MV-4-11 (cell line): ENCODE measurements around the gene IFIT1.
A peak's percentile ranks its signal among the peaks of the same experiment; 100 is the strongest.
"Not testable (repeated sequence)": the region's sequence is repeated elsewhere in the genome, so short reads cannot be mapped to it uniquely, and the experiment has no call there.

Experiments
- DNase-seq: peaks from one replicate; lab custom pipeline; 2025; lab: John Stamatoyannopoulos, UW

The IFIT1 gene

DNA sequence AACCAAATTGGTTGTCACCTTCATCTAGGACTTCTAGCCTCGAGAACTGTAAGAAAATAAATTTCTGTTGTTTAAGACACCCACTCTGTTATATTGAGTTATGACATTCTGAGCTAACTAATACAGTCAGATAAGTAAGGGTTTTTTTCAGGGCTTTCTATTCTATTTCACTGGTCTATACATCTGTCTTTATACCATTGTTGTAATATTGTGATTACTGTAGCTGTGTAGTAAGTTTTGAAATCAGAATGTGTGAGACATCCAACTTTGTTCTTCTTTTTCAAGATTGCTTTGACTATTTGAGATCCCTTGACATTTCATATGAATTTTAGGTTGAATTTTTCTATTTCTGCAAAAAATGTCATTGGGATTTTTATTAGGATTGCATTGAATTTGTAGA lies 7.5 kb downstream of the IFIT1 start:
- peak; percentile 1 for DNase-seq

DNA sequence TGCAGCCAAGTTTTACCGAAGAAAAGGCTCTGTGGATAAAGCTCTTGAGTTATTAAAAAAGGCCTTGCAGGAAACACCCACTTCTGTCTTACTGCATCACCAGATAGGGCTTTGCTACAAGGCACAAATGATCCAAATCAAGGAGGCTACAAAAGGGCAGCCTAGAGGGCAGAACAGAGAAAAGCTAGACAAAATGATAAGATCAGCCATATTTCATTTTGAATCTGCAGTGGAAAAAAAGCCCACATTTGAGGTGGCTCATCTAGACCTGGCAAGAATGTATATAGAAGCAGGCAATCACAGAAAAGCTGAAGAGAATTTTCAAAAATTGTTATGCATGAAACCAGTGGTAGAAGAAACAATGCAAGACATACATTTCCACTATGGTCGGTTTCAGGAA lies 10.6 kb downstream of the IFIT1 start:
- no peak for DNase-seq

DNA sequence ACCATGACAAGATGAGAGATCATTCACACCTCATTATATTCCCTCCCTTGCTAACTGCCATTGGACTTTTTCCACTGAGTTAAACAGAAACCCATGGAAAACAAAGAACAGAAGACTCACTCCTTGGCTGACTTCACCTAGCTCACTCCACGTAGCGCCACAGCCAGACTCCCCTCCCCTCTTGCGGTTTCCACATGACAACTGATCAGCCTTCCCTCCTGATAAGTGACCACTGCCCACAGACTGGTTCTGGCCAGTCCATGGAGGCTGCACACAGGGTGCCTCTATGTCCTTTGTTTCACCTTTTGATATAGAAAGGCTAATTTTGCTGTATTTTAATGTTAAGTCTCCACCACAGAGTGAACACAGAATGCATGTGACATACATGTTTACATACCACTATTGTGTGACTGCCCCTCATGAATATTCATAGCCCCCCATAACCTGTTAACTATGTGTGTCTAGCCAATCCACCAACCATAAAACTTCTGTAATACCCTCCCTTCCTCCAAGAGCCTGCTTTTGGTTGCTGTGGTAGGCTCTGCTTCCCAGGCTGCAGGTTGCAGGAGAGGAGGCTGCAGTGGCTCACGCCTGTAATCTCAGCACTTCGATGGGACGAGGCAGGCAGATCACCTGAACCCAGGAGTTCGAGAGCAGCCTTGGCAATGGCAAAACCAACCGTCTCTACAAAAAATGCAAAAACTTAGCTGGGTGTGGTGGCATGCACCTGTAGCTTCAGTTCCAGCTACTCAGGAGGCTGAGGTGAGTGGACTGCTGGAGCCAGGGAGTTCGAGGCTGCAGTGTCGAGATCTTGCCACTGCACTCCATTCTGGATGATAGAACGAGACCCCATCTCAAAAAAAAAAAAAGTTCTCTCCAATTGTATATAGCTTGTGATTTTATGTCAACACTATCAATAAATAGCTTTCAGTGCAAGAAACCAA lies 12.0 kb downstream of the IFIT1 start:
- no peak for DNase-seq

DNA sequence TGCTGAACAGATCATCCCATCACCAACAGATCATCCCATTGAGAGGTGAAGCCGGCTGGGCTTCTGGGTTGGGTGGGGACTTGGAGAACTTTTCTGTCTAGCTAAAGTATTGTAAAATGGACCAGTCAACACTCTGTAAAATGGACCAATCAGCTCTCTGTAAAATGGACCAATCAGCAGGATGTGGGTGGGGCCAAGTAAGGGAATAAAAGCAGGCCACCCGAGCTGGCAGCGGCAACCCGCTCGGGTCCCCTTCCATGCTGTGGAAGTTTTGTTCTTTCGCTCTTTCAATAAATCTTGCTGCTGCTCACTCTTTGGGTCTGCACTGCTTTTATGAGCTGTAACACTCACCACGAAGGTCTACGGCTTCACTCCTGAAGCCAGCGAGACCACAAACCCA lies 13.8 kb downstream of the IFIT1 start:
- DNase-seq = not testable (repeated sequence)

DNA sequence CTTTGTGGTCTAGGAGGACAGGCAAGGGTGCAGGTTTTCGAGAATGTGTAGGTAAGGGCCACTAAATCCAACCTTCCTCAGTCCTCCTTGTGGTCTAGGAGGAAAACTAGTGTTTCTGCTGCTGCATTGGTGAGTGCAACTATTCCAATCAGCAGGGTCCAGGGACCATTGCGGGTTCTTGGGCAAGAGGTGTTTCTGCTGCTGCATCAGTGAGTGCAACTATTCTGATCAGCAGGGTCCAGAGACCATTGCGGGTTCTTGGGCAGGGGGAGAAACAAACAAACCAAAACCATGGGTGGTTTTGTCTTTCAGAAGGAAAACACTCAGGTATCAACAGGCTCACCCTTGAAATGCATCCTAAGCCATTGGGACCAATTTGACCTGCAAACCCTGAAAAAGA lies 15.4 kb downstream of the IFIT1 start:
- not testable (repeated sequence) for DNase-seq

GRCh38 chr10:89409282-89409681 lies 16.9 kb downstream of the IFIT1 start:
- not testable (repeated sequence) for DNase-seq

- not testable (repeated sequence) for DNase-seq
These were observed 18.1 kb downstream of the IFIT1 start for GRCh38 chr10:89410551-89410950.

DNA sequence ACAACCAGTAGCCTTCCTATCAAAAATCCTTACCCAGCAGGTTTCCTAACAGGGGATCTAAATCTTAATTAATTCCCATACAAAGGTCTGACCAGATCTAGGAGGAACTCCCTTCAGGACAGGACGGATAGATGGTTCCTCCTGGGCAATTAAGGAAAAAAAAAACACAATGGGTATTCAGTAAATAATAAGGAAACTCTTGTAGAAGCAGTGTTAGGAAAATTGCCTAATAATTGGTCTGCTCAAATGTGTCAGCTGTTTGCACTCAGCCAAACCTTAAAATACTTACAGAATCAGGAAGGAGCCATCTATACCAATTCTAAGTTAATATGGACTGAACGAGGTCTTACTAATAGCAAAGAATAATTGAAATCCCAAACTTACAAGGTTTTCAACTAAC lies 18.7 kb downstream of the IFIT1 start:
- not testable (repeated sequence) for DNase-seq

GRCh38 chr10:89412276-89412675 lies 19.9 kb downstream of the IFIT1 start:
- DNase-seq = not testable (repeated sequence)

- DNase-seq = no peak
These were observed 21.0 kb downstream of the IFIT1 start for GRCh38 chr10:89413398-89413912.

DNA sequence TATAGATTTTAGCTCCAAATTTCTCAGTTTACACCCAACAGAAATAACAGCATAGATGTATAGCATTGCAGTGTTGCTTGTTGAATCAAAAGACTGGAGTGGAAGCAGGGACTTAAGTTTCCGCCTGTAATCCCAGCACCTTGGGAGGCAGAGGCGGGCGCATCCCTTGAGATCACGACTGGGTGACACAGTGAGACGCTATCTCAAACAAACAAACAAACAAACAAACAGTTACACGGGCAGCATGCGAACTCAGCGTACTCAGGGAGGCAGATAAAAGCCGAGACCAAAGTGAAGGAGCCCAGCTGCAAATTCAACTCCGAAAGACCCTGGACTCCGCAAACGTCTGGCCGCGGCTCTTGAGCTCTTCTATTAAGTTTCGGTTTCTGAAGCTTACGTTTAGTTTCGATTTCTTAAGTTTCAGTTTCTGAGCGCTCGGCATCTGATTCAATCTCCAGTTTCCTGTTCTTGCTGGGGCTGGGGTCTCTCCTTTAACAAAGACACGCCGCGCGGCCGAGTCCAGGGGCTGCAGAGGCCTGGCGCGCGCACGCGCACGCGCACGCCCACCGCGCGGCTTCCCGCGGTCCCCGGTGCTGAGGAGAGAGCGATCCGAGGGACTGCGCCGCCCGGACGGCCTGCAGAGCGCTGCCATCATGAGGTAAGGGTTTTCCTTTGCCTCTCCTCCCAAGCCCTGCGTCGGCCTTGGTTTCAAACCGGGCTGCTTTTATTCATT lies 21.9 kb downstream of the IFIT1 start, which contains the start of gene IFIT5:
TSS of gene IFIT5 (plus strand) at position 423 of the 733 bp plus-strand sequence. CDS start at position 654, 231 bp downstream.
- peak; percentile 46 for DNase-seq

GRCh38 chr10:89414879-89415821 lies 22.7 kb downstream of the IFIT1 start:
- DNase-seq = no peak

DNA sequence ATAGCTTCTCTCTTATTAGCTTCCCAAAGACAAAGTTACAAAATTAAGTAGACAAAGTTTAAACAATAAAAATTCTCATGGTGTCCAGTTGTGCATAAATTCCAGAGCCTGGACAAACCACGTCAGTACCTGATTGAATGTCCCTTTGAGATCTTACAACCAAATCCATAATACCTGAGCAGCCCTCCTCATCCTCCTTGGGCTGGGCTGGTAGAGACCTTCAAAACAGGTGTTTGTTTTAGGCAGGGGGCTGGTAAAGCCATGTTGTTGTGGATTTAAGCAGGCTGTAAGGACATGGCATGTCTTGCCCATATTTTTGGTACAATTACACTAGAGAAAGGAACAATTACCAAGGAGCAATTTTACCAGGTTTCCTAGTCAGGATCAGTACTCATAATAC lies 24.0 kb downstream of the IFIT1 start:
- DNase-seq = no peak

DNA sequence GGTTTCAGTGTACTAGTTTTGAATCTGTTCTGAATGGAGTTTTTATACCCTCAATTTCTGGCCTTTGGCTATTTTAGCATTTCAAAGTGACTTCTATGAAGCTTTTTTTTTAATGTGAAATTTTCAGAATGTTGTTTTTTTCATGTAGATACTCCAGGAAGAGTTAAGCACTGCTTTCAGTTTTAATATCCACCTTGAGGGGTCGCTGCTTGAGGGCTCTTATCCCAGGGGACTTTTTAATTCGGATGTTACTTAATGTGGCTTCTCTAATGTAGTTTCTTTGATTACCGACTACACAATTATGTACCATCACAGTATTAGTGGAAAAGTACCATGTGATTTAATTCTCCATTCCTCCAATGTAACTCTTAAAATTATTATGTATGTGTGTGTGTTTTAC lies 27.1 kb downstream of the IFIT1 start:
- no peak for DNase-seq

DNA sequence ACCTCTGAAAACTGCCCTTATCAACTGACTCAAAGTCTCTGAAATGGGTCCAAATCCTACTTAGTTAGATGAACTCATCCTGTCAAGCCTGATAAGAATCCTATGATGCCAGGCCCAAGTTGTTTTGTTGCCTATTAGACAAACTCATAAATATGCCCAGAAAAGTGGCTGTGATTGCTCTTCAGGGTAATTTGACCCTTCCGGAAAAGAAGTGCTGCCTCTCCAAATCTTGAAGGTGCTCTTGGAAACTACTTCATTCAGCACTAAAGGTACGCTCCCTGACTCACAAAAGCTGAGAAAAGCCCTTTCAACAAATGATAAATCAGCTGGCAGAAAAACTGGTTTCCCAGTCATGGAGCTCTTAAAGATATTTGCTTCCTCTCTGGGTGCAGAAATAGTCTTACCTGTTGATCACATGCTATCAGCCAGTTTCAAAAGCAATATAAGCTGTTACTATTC lies 28.6 kb downstream of the IFIT1 start:
- no peak for DNase-seq

GRCh38 chr10:89425000-89425399 lies 32.6 kb downstream of the IFIT1 start:
- DNase-seq = no peak

DNA sequence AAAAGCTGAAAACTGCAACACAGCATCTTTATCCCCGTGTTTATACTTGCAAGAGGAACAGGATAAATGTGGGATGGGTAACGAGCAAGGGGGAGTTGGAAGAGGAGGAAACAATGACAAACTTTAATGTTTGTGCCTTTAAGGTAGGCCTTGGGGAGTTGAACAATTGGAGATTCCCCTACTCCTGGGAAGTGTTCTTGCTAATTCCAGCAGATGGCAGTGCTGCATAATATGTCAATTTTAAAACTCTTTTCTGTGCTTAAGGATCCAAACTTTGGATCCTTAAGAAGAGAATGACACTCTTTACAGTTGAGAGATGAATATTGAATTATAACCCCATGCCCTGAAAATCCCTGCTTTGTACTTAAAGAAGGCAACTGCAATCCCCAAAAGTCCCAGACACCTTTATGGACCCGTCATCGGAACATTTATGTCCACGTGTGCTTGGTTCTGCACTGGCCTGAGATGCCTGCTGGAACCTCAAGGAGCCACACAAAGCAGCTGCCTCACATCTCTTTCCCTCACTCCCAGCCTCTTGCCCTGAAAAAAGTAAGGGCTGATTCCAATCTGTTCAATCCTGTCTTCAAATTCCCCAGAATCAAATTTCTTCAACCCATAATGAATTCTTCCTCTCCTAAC lies 33.9 kb downstream of the IFIT1 start:
- peak; percentile 4 for DNase-seq

- DNase-seq = no peak
These were observed 35.2 kb downstream of the IFIT1 start for GRCh38 chr10:89427629-89428028.

GRCh38 chr10:89428877-89429276 lies 36.5 kb downstream of the IFIT1 start:
- no peak for DNase-seq

GRCh38 chr10:89431977-89432376 lies 39.6 kb downstream of the IFIT1 start:
- DNase-seq = no peak

DNA sequence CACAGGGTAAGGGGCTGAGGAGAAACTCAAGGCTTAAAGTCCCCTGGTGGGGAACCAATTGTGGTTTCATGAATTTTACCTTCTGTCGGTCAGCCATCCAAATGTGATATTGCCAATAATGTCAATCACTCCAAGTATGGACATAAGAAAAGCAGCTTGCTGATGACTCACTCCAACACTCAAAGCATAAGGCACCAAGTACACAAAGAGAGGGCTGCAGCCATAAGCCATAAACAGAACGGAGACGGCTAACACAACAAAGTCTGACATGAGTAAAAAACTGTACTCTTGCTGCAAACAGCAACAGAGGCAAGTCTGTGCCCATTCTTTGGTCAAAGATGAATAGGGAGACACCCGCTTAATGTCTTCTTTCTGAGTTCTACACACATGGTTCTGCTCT lies 46.1 kb downstream of the IFIT1 start:
- DNase-seq = no peak
